Pulmonary artery endothelial cell (primary cell): ENCODE measurements around the gene SLC38A4. TPM values are rescaled to one million over a fixed set of nuclear protein-coding genes. Genes with fewer than 3 reads are reported as not detected.
A peak's percentile ranks its signal among the peaks of the same experiment; 100 is the strongest.
"Not testable (repeated sequence)": the region's sequence is repeated elsewhere in the genome, so short reads cannot be mapped to it uniquely, and the experiment has no call there.

Source experiments
- DNase-seq: peaks from one replicate; pipeline ENCODE4 v3.0.0-alpha.2; 2011; ENCODE audit warnings: low read depth, low spot score
- total RNA-seq: library from RNA; depleted of rRNA; stranded (reverse); fragments of >200 nt; gene quantifications from 2 replicates; pipeline ENCODE4 v1.2.3, GENCODE V29; 2014

The SLC38A4 gene
- under 0.01 TPM in 1 of 2 replicates, not detected in the other for total RNA-seq

GRCh38 chr12:46825591-46826414, at the start of gene SLC38A4:
TSS of gene SLC38A4 (minus strand) at chr12:46825997. CDS start at chr12:46793071, 32,926 bp downstream.
- peak; percentile 1 for DNase-seq

- no peak for DNase-seq
These were observed 49.3 kb upstream of the SLC38A4 start for GRCh38 chr12:46875095-46875494.

- DNase-seq: no peak
These were observed 48.8 kb upstream of the SLC38A4 start for GRCh38 chr12:46874642-46875041.

- DNase-seq: no peak
These were observed 46.3 kb upstream of the SLC38A4 start for GRCh38 chr12:46872135-46872534.

GRCh38 chr12:46865311-46865710, 39.5 kb upstream of the SLC38A4 start:
- no peak for DNase-seq

GRCh38 chr12:46858368-46858767, 32.6 kb upstream of the SLC38A4 start:
- DNase-seq: no peak

GRCh38 chr12:46857486-46857885, 31.7 kb upstream of the SLC38A4 start:
- DNase-seq: no peak

- DNase-seq: no peak
These were observed 30.0 kb upstream of the SLC38A4 start for GRCh38 chr12:46855760-46856159.

- not testable (repeated sequence) for DNase-seq
These were observed 28.4 kb upstream of the SLC38A4 start for GRCh38 chr12:46854188-46854587.

- not testable (repeated sequence) for DNase-seq
These were observed 23.0 kb upstream of the SLC38A4 start for GRCh38 chr12:46848792-46849191.

- DNase-seq: no peak
These were observed 21.2 kb upstream of the SLC38A4 start for GRCh38 chr12:46847001-46847400.

GRCh38 chr12:46843811-46844210, 18.0 kb upstream of the SLC38A4 start:
- no peak for DNase-seq

- DNase-seq: no peak
These were observed 16.1 kb upstream of the SLC38A4 start for GRCh38 chr12:46841891-46842290.

- no peak for DNase-seq
These were observed 14.2 kb upstream of the SLC38A4 start for GRCh38 chr12:46839964-46840363.

- DNase-seq: no peak
These were observed 13.4 kb upstream of the SLC38A4 start for GRCh38 chr12:46839232-46839631.

- DNase-seq: no peak
These were observed 10.0 kb upstream of the SLC38A4 start for GRCh38 chr12:46835785-46836184.

GRCh38 chr12:46832130-46832704, 6.4 kb upstream of the SLC38A4 start:
- DNase-seq: no peak

- no peak for DNase-seq
These were observed 5.7 kb upstream of the SLC38A4 start for GRCh38 chr12:46831335-46832129.

- DNase-seq: no peak
These were observed 5.0 kb upstream of the SLC38A4 start for GRCh38 chr12:46830731-46831334.

- DNase-seq: no peak
These were observed 1.1 kb downstream of the SLC38A4 start for GRCh38 chr12:46824709-46825108.

GRCh38 chr12:46818642-46819041, 7.2 kb downstream of the SLC38A4 start:
- DNase-seq: no peak

- no peak for DNase-seq
These were observed 10.0 kb downstream of the SLC38A4 start for GRCh38 chr12:46815809-46816208.
